Stimulated activated CD4-positive, alpha-beta T cell treated with anti-CD3 and anti-CD28 coated beads, Interleukin-1b, Interleukin-23, amount 100 ng/mL, for 1 hour (primary cell): Measurements from ENCODE around the gene TMEM244.
"Not testable (repeated sequence)": the region's sequence is repeated elsewhere in the genome, so short reads cannot be mapped to it uniquely, and the experiment has no call there.

ENCODE experiments used
- DNase-seq, 2 donors: peaks; one replicate each; pipeline ENCODE4 v3.0.0-alpha.2; 2020; ENCODE audit warnings: low read depth in 2 of 2

Gene TMEM244

DNA sequence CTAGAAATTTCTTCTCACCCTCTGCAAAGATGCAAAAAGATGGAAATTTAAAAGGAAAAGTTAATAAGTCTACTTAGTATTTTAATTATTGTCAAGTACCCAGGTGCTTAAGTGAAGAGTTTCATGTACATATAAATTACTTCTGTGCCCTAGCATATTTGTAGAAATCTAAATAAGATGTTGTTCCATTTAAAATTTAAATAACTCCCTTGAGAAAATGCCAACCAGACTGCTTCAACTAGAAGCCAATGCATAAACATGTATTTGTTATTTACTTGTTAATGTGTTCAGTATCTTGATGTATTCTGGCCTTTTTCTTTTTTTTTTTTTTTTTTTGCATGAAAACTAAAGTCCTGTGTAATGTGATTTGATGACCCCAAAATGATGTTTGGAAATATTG, 6.3 kb upstream of the TMEM244 start:
- DNase-seq = no peak

DNA sequence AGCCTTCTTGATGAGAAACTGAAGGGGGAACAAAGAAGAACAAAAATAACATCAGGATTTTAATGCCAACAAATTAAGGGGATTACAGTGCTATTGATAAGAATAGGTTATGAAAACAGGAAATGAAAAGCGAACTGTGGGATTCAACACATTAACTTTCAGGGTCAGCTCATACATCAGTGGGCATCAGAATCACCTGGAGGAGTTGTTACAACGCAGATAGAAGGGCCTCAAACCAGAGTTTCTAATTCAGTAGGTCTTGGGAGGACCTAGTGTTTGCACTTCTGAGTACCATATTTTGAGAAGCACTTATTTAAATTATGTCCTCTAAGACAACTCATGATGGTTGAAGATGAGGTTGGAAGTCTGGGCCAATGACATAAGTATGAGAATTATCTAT, 5.6 kb upstream of the TMEM244 start:
- DNase-seq = no peak

DNA sequence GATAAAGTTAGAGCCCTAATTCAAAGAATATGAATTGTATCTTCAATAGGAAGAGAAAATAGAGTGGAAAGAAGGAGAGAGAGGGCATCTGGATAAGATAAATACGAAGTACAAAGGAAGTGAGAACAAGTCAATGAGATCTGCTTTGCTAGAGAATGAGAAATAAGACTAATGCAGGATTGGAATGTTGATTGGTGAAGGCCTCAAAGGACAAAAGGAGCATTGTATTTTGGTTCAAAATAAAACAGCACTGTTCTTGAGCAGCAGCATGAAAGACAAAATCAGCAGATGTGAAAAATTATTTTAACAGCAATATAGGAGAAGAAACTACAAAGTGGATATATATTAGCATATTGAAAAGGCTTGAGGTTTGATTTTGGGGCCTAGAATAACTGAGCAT, 5.1 kb upstream of the TMEM244 start:
- no peak for DNase-seq

DNA sequence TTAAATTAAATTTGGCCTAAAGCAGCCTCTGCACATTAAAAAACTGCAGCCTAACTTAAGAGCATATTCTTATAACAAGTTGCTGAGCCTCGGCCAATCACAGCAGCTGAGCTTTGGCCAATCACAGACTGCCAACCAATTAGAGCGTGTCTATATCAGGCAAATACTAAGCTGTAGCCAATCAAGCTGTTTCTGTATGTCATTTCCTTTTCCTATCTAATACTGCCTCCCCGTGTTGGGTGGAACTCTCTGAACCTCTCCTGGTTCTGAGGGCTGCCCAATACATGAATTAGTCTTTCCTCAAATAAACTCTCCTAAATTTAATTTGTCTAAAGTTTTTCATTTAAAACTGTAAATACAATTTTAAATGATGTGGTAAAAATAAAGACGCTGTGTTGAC, 3.9 kb upstream of the TMEM244 start:
- no peak for DNase-seq

DNA sequence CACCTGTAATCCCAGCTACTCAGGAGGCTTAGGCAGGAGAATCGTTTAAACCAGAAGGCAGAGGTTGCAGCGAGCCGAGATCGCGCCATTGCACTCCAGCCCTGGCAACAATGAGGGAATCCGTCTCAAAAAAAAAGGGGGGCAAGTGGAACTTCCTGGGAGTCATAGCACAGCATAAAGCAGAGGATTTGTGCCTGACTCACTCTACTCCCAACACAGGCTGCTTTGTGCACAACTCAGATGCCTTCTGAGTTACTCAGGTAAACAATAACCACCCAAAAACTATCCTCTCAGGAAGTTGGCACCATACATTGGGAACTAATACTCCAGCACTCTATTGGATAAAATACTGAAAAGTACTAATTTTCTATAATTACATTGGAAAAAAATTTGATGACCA, 2.5 kb upstream of the TMEM244 start:
- no peak for DNase-seq

DNA sequence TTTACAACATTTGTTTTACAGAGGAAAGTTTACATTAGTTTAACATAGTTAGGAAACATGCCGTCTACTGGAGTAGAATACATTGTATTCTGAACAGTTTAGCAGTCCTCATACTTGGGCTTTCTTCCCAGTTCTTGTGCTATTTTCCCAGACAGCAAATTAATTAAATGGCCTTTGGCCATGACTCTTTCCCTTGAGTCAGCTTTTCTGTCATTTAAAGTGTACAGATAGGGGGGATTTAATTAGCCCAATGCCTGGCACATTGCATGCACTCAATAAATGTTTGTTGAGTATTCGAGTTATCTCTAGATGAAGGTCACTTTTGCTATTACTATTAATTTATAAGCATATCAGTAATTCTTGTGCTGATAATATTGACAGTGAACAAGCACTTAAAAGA, 1.6 kb downstream of the TMEM244 start:
- no peak for DNase-seq

DNA sequence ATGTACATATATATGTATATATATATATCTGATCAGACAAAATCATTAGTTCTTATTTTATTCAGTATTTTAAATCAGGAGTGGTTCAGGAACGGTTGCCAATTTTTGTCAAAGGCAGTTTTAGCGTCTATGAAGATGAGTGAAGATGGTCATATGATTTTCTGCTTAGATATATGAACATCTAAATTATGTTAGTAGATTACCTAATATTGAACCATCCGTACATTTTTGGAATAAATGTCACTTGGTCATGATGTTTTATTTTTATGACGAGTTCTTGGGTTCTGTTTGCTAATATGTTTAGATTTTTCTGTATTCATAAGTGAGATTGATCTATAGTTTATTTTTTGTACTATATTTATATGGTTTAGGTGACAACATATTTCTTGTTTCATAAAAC, 3.3 kb downstream of the TMEM244 start:
- DNase-seq = no peak

DNA sequence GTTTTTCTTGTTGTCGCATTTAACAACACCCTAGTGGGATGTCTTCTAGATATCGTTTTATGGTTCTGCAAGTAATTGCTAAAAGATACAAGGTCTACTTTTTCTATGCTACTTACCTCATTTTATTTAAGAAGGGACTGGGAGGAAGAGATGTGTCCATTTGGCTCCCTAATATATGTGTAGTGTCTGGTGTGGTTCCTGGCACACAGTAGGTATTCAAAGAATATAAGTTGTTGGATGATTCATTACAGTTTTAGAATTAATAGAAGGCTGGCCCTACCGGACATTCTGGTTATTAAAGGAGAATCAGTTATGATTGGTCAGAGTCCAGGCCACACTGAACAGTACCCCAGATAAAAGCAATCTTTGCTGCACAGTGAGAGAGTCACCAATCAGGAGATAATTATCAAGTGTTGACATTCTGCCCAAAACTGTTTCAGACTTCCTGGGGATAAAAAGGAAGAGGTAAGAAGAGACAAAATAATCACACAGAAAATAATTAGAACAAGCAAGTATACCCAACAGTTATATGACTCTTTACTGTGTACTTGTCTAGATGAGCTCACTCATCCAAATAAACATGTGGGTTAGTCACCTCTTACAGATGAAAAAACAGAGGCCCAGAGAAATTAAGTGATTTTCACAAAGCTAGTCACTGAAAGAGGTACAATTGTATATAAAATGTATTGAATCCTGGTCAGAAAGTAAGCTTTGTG, 7.0 kb downstream of the TMEM244 start:
- DNase-seq = no peak

DNA sequence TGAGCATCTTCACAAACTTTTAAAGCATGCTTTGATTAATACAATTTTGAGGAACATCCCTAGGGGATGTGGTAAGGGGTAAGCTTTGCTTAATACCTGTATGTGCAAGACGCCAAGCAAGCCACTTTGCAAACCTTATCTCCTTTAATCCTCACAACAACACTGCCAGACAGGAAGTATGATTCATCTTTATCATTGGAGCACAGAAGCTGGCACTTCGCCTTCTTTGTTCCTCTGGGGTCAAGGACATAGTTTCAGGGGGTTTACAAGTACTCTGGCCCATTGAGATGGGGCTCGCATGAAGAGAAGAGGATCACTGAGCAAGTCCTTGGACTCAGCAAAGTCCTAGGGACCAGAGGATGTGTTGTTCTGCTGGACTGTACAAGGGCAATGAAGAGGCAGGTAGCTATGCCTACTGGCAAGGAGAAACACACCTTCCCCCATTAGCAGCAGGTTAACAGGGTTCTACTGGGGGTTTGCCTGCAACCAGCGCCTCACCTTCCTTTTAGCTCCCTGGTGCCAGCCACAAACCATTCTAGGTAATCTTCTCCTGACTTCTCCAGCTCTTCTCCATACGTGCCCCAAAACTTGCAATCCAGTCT, 8.8 kb downstream of the TMEM244 start:
- no peak for DNase-seq

DNA sequence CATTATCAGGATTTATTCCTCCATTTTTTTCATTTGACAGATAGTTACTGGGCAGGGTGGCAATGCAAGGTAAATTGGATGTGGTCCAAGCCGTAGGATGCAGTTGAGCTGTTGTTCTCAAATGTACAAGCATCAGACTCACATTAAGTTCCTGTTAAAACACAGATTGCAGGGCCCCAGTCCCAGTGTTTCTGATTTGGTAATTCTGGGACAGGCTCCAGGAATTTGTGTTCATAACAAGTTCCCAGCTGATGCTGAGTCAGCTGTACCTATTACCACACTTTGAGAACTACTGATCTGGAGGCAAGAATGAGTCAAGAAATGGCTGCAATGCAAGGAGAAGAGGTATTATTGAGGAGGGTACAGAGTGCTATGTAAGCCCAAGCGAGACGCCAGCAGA, 11.7 kb downstream of the TMEM244 start:
- DNase-seq = no peak

DNA sequence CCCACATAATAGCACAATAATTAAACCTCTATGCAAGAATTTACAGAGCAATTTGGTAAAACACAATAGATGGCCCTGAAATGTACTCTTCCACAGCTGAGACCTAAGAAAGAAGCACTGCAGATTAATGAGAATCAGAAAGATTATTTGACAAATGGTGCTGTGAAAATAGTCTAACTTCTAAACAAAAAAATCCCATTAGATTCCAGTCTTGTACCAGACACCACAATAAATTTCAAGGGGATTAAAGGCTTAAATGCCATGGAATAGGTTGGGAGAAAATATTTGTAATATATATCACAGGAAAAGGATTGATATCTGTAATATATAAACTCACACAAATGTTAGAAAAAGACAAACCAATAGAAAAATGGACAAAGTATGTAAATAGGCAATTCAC, 14.4 kb downstream of the TMEM244 start:
- DNase-seq = no peak

DNA sequence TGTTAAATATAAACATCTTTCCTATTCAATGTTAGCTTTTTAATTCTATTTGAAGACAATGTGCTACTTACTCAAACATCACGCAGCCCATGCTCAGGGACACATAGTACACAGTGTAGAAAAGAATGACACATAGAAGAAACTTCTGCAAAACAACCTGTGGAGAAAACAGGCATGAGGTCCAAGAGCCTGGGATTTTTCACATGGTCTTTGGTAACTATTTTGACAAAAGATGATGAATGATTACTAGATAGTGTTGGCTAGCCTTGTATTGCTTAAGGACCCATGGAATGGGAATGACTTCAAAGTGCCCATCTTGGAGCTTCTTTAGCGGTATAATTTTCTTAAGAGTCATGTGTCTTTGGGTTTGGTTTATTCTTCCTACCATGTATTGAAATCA, 15.4 kb downstream of the TMEM244 start:
- no peak for DNase-seq

DNA sequence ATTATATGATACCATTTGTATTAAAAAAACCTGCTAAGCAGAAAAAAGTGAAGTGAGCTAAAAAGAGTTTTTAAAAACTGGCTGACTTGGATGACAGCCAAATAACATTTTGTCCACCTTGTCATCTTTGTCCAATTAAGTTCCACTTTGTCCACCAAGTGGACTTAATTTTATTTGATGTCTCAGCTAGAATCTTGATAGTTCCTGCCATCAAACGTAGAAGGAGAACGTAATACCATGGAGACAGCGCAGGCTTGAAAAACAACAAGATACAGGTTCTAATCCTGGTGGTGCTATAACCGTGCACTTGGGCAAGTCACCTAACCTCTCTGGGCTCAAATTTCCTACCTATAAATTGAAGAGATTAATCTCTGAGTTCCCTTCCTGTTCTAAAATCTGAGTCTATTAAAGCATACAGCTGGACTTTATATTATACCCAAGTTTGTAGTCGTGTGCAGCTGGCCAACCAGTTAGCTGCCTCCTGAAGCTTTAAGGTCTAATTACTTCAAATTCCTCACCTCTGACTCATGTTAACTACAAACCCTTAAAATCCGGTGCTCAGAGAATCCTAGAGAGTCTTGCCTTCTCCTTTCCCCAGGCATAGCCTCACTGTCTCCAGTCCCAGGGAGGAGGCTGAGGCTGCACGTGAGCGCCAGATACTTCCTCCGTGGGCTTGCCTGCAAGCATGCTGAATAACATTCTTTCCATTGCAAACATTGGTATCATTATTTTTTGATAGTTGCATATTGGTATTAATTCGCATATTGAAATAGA, 16.8 kb downstream of the TMEM244 start:
- no peak for DNase-seq

DNA sequence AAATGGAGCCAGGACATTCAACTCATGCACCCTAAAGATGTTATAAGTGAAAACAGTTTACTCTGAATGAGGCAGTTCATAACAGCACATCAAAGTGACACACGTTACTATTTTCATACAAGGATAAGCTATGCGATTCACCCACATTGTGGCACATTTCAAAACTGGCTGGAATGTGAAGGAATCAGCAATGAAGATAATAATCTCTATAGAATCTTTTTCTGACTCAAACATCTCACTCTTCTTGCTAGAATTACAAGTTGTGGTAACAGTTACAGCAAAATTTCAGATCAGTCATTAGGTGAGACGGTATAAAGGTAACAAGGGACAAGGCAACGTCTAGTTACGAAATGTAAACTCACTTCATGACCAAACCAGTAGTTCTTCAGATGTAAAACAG, 17.5 kb downstream of the TMEM244 start:
- DNase-seq = no peak

DNA sequence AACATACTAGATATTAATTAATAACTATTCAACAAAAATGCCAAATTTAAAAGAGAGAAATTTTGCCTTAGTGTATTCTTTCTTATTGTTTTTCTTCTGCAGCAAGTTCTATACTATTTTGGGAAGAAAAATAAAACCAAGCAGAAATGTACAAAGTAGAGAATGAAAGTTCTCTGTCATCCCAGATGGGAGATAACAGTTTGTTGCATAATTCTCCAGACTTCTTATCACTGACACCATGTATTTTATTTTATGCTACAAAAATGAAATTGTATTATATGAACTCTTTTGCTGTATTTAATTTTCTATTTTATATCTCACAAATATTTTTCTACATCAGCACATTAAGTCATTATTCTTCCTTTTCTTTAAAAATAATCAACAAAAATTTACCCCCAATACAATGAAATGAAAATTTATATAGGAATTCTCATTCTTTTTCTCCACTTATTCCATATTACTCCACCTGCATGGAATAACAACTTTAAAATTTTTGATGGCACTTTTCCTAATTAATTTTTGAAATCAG, 18.2 kb downstream of the TMEM244 start:
- DNase-seq = no peak

DNA sequence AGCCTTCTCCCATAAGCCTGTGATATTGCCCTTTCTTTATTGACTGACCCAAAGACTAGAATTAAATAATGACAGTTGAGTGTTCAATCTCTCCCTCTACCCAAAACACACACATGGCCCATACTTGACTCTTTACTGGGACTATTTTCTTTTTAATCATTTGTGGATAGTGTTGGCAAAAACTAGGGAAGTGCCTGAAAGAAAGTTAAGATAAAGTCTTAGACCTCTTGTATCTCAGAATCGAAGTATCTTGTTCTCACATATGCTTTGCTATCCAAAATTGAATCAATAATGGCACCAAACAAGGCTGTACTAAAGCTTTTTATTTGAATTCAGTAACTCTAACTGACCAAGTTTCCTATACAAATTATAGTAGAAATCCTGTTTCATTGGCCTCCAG, 19.0 kb downstream of the TMEM244 start:
- DNase-seq = no peak

DNA sequence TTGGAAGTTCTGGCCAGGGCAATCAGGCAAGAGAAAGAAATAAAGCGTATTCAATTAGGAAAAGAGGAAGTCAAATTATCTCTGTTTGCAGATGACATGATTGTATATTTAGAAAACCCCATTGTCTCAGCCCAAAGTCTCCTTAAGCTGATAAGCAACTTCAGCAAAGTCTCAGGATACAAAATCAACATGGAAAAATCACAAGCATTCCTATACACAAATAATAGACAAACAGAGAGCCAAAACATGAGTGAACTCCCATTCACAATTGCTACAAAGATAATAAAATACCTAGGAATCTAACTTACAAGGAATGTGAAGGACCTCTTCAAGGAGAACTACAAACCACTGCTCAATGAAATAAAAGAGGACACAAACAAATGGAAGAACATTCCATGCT, 21.6 kb downstream of the TMEM244 start:
- not testable (repeated sequence) for DNase-seq

DNA sequence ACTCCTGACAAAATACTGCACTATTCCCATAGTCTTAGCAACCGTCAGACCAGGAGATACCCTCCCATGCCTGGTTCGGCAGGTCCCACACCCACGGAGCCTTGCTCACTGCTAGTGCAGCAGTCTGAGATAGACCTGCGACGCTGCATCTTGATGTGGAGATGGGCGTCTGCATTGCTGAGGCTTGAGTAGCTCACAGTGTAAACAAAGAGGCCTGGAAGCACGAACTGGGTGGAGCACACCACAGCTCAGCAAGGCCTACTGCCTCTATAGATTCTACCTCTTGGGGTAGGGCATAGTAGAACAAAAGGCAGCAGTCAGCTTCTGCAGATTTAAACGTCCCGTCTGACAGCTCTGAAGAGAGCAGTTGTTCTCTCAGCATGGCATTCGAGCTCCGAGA, 25.4 kb downstream of the TMEM244 start:
- DNase-seq = no peak

DNA sequence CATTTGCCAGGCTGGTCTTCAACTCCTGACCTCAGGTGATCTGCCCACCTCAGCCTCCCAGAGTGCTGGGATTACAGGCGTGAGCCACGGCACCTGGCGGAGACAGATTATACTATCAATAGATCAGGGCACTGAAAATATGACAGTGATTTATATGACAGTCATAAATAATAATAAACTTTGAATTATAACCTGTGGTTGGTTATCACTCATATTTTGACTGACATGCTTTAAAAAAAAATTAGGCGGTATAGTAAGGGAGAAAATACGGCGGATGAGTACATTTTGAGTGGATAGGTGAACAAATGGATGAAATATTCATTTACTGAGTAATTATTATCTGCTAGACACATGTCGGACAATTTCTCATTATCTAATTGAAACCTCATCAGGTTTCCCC, 28.8 kb downstream of the TMEM244 start:
- no peak for DNase-seq

DNA sequence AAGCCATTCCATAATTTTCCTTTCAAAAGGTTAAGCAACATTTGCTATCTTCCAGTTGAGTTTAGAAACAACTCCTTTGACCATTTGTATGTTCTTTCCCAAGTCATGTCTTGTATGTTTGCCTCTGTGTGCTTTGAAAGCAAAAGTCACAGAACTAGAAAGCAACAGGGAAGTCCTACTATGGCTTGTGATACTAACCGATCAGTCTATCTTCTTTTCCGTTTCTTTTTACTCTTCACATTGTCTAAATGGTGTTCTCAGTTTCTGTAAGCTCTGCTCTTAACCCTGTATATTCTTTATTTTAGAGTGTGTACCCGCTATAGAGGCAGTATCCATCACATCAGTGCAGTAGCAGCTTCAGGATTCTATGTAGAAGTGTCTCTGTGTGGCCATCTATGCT, 32.9 kb downstream of the TMEM244 start:
- no peak for DNase-seq

DNA sequence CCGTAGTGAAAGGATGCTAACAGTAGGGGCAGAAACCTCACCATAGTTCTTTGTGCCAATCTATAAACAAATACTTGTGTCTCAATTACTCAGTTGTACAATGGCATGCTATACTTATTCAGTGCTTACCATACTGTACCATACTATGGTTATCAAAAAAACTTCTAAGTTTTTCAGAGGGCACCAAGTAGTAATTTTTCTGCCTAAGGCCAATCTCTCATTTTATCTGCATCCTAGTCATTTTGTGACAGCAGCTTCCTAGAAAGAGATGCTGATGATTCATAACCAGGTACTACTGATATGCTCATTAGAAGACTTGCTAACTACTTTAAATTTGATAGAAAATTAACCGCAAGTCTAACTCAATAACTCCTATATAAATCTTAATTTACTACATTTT, 42.9 kb downstream of the TMEM244 start:
- no peak for DNase-seq

DNA sequence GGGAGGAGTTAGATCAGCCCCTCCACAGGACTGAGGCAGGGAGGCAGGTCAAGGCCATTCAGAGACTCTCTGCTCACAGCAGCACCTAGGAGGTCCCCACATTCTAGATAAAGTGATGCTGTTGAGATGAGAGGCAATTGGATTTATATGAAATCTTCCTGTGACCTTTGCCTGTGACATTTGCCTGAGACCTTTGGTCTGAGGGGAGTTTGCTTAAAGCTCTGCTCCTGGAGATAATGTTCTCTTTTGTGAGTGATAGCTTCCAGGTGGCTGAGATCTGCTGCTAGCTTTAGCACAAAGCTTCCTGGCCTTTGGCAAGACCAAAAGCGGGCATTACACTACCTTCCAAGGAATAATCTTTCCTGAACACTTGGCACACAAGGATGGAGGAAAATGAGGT, 43.3 kb downstream of the TMEM244 start:
- DNase-seq = no peak

DNA sequence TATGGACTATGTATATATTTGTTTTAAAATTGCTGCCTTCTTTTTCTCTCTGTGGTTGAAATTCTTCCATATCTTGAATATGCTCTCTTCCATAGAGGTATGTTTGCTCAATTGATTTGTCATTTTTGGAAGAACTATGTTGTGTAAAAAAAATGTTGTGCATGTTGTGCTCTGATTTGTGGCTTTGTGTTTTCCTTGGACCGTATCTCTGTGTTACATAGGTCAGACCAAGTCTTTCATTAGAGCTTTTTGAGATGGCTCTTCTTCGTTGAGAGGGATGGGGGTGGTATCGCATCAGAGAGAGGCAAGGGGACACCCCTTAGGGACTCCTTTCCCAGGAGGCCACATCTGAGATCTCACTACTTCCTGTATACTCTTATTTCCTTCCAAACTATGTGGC, 43.8 kb downstream of the TMEM244 start:
- no peak for DNase-seq
